ENCODE measurements around the gene CLIP1.

The CLIP1 gene

GRCh38 chr12:122318607-122319605 is 103.6 kb downstream of the CLIP1 start:
- no peak overlapping the region for H3K9ac ChIP-seq

GRCh38 chr12:122312926-122313325 is 109.5 kb downstream of the CLIP1 start:
- Histone ChIP-seq H3K36me3 (ENCODE audit: insufficient read depth) (no peaks in the 10 kb centered on the region), H3K79me2 (ENCODE audit: insufficient read depth, low read depth) (no peaks in the 10 kb centered on the region), H2AFZ (ENCODE audit: low read depth) (no peak overlapping the region), H3K27me3 (ENCODE audit: insufficient read depth, low read depth) (no peaks in the 10 kb centered on the region), H3K4me3 (IDR thresholded peaks at IDR 0.05; ENCODE audit: insufficient read depth, low read depth, low read length) (no peak overlapping the region), H4K20me1 (ENCODE audit: insufficient read depth) (no peaks in the 10 kb centered on the region), H3K27ac (peak overlapping the region; percentile 63; the same call in 1 of the 2 replicates), H3K4me2 (peak overlapping the region; percentile 64; the same call in 1 of the 2 replicates), H3K4me1 (ENCODE audit: low read depth, poor library complexity, severe bottlenecking) (peaks cover 30% of the 10 kb centered on the region), H3K9ac (no peak overlapping the region)
- TF ChIP-seq CTCF (conservative IDR thresholded peaks at IDR 0.05; ENCODE audit: low read depth, low read length): no peak

More at GRCh38 chr12:122318607-122319605, 103.6 kb downstream of the CLIP1 start:
- TF ChIP-seq CTCF (conservative IDR thresholded peaks at IDR 0.05; ENCODE audit: low read depth, low read length): no peak
- no peaks in the 10 kb centered on the region for H4K20me1 ChIP-seq (ENCODE audit: insufficient read depth)
- H3K4me2 ChIP-seq: no peak overlapping the region
- no peak overlapping the region for H2AFZ ChIP-seq (ENCODE audit: low read depth)
- no peaks in the 10 kb centered on the region for H3K27me3 ChIP-seq (ENCODE audit: insufficient read depth, low read depth)
- no peak overlapping the region for H3K4me3 ChIP-seq (IDR thresholded peaks at IDR 0.05; ENCODE audit: insufficient read depth, low read depth, low read length)
- no peak overlapping the region for H3K27ac ChIP-seq
- H3K79me2 ChIP-seq (ENCODE audit: insufficient read depth, low read depth): no peaks in the 10 kb centered on the region
- peaks cover 6% of the 10 kb centered on the region for H3K4me1 ChIP-seq (ENCODE audit: low read depth, poor library complexity, severe bottlenecking)
- H3K36me3 ChIP-seq (ENCODE audit: insufficient read depth): no peaks in the 10 kb centered on the region

GRCh38 chr12:122311696-122312095 is 110.8 kb downstream of the CLIP1 start:
- Histone ChIP-seq H2AFZ (ENCODE audit: low read depth) (no peak overlapping the region), H3K79me2 (ENCODE audit: insufficient read depth, low read depth) (no peaks in the 10 kb centered on the region), H4K20me1 (ENCODE audit: insufficient read depth) (no peaks in the 10 kb centered on the region), H3K4me3 (IDR thresholded peaks at IDR 0.05; ENCODE audit: insufficient read depth, low read depth, low read length) (no peak overlapping the region), H3K9ac (no peak overlapping the region; the same call in 1 of the 2 replicates), H3K27me3 (ENCODE audit: insufficient read depth, low read depth) (no peaks in the 10 kb centered on the region), H3K36me3 (ENCODE audit: insufficient read depth) (no peaks in the 10 kb centered on the region), H3K4me2 (peak overlapping the region; percentile 64; the same call in 1 of the 2 replicates), H3K4me1 (ENCODE audit: low read depth, poor library complexity, severe bottlenecking) (peaks cover 38% of the 10 kb centered on the region), H3K27ac (peak overlapping the region; percentile 63)
- no peak for TF ChIP-seq CTCF (conservative IDR thresholded peaks at IDR 0.05; ENCODE audit: low read depth, low read length)

- peaks cover 42% of the 10 kb centered on the region for H3K4me1 ChIP-seq (ENCODE audit: low read depth, poor library complexity, severe bottlenecking)
- no peak for TF ChIP-seq CTCF (conservative IDR thresholded peaks at IDR 0.05; ENCODE audit: low read depth, low read length)
- H4K20me1 ChIP-seq (ENCODE audit: insufficient read depth): no peaks in the 10 kb centered on the region
- no peak overlapping the region; the same call in 1 of the 2 replicates for H3K4me2 ChIP-seq
- H3K79me2 ChIP-seq (ENCODE audit: insufficient read depth, low read depth): no peaks in the 10 kb centered on the region
- H3K27me3 ChIP-seq (ENCODE audit: insufficient read depth, low read depth): no peaks in the 10 kb centered on the region
- H3K36me3 ChIP-seq (ENCODE audit: insufficient read depth): no peaks in the 10 kb centered on the region
- no peak overlapping the region for H3K27ac ChIP-seq
- H3K9ac ChIP-seq: no peak overlapping the region
- no peak overlapping the region for H2AFZ ChIP-seq (ENCODE audit: low read depth)
- H3K4me3 ChIP-seq (IDR thresholded peaks at IDR 0.05; ENCODE audit: insufficient read depth, low read depth, low read length): no peak overlapping the region
Measured at GRCh38 chr12:122310626-122311333, 111.7 kb downstream of the CLIP1 start.
